IPS-18c (cell line): Measurements from ENCODE around the gene RABGAP1L.

ENCODE experiments used
- H3K4me3 ChIP-seq: 2 replicates; pipeline ENCODE4 v1.7.0; 2013; ENCODE audit warnings: low read depth, mild to moderate bottlenecking, low read length, moderate library complexity; ENCODE audit not compliant: insufficient read depth
- H3K9me3 ChIP-seq: one replicate; pipeline ENCODE4 v1.6.1; 2013; ENCODE audit warnings: mild to moderate bottlenecking, low read length, moderate library complexity; ENCODE audit not compliant: control insufficient read depth, insufficient read depth

The RABGAP1L gene

DNA sequence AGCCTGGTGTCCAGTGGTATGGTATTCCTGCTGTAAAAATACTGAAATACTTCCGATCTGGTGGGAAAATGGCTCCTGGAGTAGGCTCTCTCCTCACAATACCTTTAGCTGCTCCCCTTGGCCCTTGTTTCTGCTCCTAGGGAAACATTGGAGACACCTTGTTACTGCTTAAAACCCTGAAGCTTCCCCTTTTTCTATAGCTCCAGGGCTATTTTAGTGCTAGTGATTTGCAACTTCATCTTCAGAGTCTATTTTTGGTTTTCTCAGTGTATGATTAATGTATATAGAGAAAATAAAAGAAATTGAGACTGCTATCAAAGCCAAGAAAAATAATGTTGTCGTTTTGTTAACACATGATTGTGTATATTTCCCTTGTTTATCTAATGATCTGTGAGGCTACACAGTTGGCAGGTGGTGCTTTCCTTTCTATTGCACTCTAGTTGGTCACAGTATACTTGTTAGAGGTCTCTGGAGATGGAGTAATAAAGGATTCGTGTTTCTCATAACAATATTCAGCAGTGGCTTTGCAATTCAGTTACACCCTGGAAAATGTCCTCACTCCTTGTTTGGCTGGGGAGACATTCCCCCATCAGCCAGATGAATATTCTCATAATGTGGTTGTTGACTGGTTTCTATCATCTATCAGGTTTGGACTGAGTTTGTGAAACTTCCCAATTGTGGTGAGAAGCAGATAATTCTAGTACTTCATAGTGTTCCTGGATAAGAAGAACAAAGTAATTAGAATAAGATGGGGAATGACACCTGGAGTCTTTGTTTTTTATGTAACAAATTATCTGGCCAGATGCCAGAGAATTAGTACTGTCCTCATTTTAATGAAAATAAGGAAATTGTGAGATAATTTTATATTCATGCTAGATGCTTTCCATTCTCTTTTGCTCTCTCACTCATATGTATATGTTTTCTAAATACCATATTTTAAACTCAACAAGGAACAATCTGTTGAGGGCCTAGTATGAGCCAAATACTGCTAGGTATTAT is 795.6 kb downstream of the RABGAP1L start:
- no peak overlapping the region for H3K4me3 ChIP-seq
- H3K9me3 ChIP-seq = no peaks in the 10 kb centered on the region

- H3K9me3 ChIP-seq = no peaks in the 10 kb centered on the region
- no peak overlapping the region for H3K4me3 ChIP-seq
Observed at GRCh38 chr1:174956086-174956485, 796.8 kb downstream of the RABGAP1L start.

DNA sequence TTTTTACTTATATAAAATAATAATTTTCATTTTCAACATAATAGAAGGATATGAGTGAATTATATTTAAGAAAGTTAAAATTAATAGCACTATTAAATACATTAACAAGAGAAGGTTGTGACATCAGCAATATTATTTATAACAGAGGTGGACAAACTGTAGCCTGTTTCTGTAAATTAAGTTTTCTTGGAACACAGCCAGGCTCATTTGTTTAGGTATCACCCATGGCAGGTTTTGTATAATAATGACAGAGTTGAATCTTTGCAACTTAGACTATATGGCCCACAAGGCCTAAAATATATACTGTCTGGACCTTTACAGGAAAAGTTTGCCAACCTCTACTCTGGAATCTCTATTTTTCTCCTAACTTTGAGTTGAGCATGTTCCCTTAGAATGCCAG is 797.7 kb downstream of the RABGAP1L start:
- no peak overlapping the region for H3K4me3 ChIP-seq
- H3K9me3 ChIP-seq = no peaks in the 10 kb centered on the region

GRCh38 chr1:174957829-174958228 is 798.5 kb downstream of the RABGAP1L start:
- Histone ChIP-seq H3K9me3 (no peaks in the 10 kb centered on the region), H3K4me3 (no peak overlapping the region)

DNA sequence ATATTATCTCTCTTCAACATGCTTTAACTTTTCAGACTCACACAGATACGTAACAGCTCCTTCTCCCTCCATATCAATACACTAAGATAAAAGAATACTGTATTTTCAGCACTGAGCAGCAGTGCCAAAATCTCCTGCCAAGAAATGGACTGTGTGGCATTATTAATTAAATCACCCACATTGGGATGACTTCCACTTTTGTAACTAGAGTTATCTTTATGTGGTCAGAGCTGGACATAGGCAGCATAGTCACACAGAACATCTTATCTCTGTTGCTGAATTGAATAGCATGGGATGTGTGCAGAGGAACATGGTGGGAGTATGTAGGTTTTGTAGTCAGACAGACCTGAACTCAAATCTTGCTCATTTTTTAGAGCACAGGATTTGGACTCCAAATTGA is 799.1 kb downstream of the RABGAP1L start:
- Histone ChIP-seq H3K9me3 (no peaks in the 10 kb centered on the region), H3K4me3 (no peak overlapping the region)

GRCh38 chr1:174960362-174960761 is 801.0 kb downstream of the RABGAP1L start:
- H3K4me3 ChIP-seq = no peak overlapping the region
- no peaks in the 10 kb centered on the region for H3K9me3 ChIP-seq

- Histone ChIP-seq H3K4me3 (no peak overlapping the region), H3K9me3 (no peaks in the 10 kb centered on the region)
Observed at GRCh38 chr1:174963529-174964125, 804.3 kb downstream of the RABGAP1L start.

GRCh38 chr1:174964261-174964971 is 805.1 kb downstream of the RABGAP1L start:
- no peak overlapping the region for H3K4me3 ChIP-seq
- H3K9me3 ChIP-seq = no peaks in the 10 kb centered on the region

- Histone ChIP-seq H3K9me3 (no peaks in the 10 kb centered on the region), H3K4me3 (no peak overlapping the region)
Observed at GRCh38 chr1:174964972-174965361, 805.6 kb downstream of the RABGAP1L start.

GRCh38 chr1:174965362-174966007 is 806.2 kb downstream of the RABGAP1L start:
- Histone ChIP-seq H3K9me3 (no peaks in the 10 kb centered on the region), H3K4me3 (no peak overlapping the region)

DNA sequence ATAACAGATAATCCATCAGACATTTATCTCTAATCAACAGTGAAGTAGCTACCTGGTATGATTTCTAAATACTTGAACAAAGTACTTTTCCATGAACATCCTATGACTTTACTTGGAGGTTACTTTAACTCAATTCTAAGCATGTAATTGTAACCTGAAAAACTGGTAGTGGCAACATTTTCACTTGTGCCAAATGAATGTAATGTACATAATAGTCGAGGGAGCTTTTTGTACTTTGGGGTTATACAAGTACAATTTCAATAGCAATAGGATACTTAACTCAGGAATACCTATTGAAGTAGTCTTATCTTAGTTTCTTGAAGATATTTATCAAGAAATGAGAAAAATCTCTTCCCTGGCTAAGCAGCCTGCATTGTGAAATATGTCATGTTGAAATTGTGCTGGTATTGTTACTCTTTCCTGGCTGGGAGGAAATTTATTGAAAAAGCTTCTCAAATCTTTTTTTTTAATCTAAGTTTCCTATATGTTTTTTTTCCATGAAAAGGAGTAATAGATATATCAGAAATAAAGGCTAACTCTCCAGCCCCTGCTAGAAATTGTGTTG is 806.8 kb downstream of the RABGAP1L start:
- H3K4me3 ChIP-seq = no peak overlapping the region
- H3K9me3 ChIP-seq = no peaks in the 10 kb centered on the region

- H3K9me3 ChIP-seq = no peaks in the 10 kb centered on the region
- H3K4me3 ChIP-seq = no peak overlapping the region
Observed at GRCh38 chr1:174967845-174968705, 808.8 kb downstream of the RABGAP1L start.

DNA sequence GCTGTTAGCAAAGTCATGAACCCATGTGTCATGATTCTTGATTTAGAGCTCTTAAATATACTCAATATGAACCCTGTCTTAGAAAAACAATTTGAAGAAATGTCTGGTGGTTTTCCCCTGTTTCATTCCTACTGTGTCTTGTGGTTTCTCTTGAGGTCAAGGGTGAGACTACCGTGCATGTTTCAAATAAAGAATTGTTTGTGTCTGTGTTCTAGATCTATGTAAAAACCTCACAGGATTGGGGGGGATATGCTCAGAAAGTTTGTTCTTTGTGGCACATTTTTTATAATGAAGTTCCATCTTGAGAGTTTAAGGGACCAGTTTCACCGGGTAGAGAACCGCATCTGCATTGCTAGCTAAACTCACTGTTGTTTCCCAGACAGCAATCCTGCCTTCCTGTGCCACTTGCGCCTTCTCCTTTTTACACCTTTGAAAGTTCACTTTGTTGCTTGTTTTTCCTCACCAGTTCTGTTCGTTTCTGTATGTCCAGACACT is 809.5 kb downstream of the RABGAP1L start:
- H3K4me3 ChIP-seq = no peak overlapping the region
- H3K9me3 ChIP-seq = no peaks in the 10 kb centered on the region

GRCh38 chr1:174969977-174970376 is 810.7 kb downstream of the RABGAP1L start:
- Histone ChIP-seq H3K9me3 (no peaks in the 10 kb centered on the region), H3K4me3 (no peak overlapping the region)

DNA sequence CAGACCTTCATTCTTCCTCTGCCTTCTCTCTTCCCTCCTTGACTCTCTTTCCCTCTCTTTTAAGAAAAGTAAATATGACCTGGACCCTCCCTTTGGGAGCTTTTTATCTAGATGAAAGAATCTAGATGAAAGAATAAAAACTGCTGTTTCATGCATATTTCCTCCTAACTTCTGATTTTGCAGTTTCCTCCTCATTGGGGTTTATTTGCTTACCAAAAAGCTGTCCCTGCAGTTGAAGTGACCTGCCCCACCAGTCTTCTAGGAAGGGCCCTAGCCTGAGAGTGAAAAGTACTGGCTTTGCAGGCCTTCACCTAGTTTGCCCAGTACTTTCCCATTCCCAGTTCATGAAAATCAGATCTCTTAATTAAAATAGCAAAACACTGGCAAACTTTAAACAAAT is 812.1 kb downstream of the RABGAP1L start:
- no peaks in the 10 kb centered on the region for H3K9me3 ChIP-seq
- H3K4me3 ChIP-seq = no peak overlapping the region

DNA sequence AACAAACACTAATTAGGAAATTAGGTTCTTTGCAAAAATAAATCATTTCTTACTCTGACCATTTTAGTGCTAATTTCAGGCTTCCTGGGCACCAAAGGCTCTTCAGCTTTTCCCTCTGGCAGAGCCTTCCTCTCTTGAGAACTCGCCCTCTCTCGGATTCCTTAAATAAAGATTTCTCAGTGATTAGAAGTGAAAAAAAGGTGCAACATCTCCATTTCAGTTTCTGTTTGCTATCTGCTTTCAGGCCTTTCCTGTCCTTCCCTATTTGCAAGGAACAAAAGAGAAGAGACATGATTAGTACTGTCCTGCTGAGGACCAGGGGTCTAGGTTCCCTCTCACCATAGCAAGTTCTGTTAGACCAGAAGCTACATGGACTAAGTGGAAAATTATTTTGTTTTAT is 812.6 kb downstream of the RABGAP1L start:
- no peak overlapping the region for H3K4me3 ChIP-seq
- no peaks in the 10 kb centered on the region for H3K9me3 ChIP-seq
